ENCODE data around the gene MAS1L.

GRCh38 chr6:29447670-29448069, 40.1 kb downstream of the MAS1L start:
- TF ChIP-seq GATA3 (IDR thresholded peaks at IDR 0.05; ENCODE audit: low read depth, low read length), result no peak
- no peak for TF ChIP-seq GATA2 (IDR thresholded peaks at IDR 0.05; ENCODE audit: low read depth, low read length)
